ENCODE measurements around the gene OSBPL8. TPM values are rescaled to one million over a fixed set of nuclear protein-coding genes. Genes with fewer than 3 reads are reported as not detected.
"Not testable (repeated sequence)": the region's sequence is repeated elsewhere in the genome, so short reads cannot be mapped to it uniquely, and the experiment has no call there.

OSBPL8 gene
- total RNA-seq, 1 donor from 2014 or later: 28.3 TPM

DNA sequence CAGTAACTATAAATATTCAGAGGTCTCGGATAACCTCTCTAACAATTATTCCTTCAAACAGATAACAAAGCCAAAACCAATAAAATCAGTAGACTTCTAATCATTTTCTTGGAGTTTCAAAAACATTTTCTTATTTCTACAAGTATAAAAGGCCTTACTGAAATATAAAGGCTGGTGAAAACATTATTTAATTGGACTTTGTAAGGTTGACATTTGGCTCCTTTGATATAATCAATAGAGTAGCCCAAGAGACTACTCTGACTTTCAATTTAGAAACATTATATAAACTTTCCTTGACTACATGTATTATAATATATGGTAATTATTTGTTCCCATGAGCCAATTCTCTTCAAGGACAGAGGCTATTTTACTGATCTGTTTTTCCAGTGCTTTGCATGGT is 68.3 kb downstream of the OSBPL8 start:
- intact Hi-C loops (cut with micrococcal nuclease): no loop called here
- DNase-seq: no peak

DNA sequence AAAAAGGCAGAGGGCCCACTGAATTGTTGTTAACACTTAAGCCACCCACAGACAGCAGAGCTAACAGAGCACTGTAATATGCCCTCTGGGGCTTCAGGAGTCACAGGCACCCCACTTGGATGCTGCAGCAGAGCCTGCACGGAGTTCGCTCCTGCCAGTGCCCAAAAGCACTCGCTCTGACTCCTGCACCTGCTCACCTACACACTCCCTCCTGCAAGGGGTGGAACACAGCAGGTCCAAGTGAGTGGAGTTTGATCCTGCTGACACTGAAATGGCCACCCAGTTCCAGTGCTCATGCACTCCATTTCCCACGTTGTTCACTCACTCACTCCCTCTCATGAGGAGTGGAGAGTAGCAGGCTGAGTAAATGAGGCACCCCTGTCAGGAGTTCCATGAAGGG is 68.8 kb downstream of the OSBPL8 start:
- intact Hi-C loops (cut with micrococcal nuclease): no loop called here
- DNase-seq: no peak
- ATAC-seq: no peak

More for the DNA sequence above, 68.3 kb downstream of the OSBPL8 start:
- ATAC-seq: no peak

DNA sequence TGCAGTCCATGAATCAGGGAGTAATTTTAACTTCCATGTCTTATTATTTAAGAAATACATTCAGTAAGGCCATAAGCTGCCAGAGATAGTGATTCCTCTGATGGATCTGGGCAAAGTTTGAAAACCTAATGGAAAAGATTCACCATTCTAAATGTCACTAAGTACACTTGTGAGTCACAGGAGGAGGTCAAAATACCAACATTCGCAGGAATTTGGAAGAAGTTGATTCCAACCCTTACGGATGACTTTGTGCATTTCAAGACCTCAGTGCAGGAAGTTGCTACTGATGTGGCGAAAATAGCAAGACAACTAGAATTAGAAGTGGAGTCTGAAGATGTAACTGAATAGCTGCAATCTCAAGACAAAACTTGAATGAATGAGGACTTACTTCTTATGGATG is 69.8 kb downstream of the OSBPL8 start:
- DNase-seq (no peak), ATAC-seq (no peak)
- intact Hi-C loops (cut with micrococcal nuclease): no loop called here

DNA sequence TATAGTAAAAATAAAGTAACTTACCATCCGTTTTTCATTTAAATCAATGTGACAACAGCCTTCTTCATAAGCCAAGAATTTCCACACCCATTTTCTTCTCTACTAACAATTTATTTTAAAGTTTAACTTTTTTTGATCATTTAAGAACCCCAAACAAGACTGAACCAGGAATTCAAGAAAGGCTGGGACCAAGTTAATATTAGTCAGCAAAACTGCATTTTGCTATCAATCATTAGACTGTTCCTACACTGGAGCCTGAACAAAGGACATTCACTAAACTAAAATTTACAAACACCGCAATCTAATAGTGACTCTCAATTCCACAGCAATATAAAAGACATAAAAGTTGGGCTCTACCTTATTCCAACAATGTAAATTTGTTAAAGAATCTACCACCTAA is 73.6 kb downstream of the OSBPL8 start:
- DNase-seq (no peak), ATAC-seq (no peak)
- intact Hi-C loops (cut with micrococcal nuclease): no loop called here

DNA sequence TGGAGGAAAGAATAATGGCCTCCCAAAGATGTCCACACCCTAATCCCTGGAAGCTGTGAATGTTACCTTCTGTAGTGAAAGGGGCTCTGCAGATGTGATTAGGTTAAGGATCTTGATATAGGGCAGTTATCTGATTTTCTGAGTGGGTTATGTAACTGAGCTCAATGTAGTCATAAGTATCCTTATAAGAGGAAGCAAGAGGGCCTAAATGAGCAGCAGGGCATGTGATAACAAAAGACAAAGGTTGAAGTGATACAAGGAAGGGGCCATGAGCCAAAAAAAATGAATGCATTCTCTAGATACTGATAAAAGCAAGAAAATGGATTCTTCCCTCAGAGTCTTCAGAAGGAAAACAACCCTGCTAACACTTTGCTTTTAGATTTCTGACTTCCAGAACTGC is 78.8 kb downstream of the OSBPL8 start:
- intact Hi-C loops (cut with micrococcal nuclease): no loop called here
- ATAC-seq: no peak
- no peak for DNase-seq

DNA sequence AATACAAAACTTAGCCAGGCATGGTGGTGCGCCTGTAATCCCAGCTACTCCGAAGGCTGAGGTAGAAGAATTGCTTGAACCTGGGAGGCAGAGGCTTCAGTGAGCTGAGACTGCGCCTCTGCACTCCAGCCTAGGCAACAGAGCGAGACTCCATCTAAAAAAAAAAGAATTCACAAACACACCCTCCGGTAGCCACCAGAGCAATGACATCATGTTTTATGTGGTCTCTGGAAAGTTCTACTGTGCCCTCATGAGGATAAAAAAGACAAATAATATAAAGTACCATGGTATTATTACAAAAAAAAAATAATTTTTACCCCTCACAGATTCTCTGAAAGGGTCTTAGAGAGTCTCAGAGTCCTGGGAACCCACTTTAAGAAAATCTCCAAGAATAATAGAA is 81.5 kb downstream of the OSBPL8 start:
- intact Hi-C loops (cut with micrococcal nuclease): no loop called here
- DNase-seq (no peak), ATAC-seq (no peak)

DNA sequence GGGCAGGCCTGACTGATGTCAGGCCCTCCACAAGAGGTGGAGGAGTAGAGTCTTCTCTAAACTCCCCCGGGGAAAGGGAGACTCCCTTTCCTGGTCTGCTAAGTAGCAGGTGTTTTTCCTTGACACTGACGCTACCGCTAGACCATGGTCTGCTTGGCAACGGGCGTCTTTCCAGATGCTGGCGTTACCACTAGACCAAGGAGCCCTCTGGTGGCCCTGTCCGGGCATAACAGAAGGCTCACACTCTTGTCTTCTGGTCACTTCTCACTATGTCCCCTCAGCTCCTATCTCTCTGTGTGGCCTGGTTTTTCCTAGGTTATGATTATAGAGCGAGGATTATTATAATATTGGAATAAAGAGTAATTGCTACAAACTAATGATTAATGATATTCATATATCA is 86.7 kb downstream of the OSBPL8 start:
- DNase-seq; ATAC-seq; intact Hi-C loops (cut with micrococcal nuclease): not testable (repeated sequence)

DNA sequence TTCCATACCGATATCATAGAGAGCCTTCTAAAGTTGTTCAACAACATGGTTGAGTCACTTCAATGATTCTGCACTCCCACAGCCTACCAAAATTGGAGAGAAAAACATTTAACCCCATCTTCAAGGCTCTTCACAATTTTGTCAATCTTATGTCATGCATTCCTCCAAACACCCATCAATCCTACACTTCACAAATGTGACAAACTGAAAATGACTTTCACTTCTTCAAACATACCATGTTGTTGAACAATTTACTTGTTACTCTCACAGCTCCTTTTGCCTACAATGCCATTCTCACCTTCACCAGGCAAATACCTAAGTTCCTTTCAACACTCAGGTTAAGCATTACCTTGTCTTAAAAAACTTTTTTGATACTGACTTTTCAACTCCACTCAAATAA is 88.0 kb downstream of the OSBPL8 start:
- no peak for DNase-seq
- intact Hi-C loops (cut with micrococcal nuclease): no loop called here
- no peak for ATAC-seq

DNA sequence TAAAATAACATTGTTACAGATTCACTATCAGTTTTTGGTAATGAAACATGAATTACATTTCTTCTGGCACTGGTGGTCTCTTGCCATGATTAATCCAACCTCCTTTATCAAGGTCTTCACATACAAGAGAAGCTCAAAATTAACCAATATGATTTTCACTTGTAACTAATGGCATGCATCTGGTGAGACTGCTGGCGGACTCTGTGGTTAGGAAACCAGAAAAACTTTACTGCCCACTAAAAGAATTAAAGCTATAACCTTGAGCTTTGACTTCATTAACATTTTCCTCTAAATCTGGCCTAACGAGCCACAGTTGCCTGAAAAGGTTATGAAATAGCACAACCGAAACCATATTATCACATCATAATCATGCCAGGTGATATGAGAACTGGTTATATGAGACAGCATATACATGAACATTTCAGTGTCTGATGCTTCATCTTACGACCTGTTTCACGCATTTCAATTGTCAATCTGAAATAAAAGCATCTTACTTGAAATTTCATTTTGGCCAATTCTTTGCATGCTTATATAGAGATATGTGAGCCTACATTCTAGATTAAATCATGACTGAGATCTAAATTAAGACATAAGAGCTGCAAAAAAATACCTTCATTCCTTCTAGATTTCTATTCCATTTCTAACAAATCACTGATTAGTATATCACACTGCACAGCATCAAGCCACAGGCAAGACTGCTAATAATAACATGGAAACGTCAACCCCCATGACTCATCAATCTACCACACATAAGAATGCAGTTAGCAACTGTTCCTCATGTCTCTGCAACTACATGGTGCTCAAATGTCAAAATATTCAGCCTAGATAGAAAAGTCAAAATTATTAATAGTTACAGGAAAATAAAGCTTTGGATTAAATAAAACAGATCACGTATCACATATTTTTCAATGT is 89.3 kb downstream of the OSBPL8 start:
- no peak for DNase-seq
- ATAC-seq: peak; percentile 98
- intact Hi-C loops (cut with micrococcal nuclease): no loop called here

DNA sequence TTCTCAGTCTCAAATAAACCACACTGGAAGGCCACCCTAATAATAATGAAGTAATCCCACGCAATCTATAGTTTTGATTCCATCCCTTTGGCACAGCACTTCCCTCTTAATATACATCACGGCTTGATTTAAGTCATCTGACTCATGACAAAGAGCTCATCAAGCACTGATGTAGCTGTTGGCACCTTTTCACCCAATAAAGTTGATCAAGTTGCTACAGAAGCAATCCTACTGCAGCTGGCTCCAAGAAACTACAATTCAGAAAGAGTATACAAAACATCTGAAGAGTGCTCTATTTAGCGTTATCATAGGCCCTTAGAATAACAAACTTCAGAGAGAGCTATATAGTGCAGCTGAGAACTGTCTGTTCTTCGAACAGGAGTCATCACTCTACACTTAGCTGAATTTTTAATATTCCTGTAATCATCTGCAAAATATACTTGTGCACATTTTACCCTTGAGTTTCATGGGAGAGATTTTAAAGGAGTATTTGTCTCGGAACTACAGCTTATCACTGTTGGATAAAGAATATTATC is 94.9 kb downstream of the OSBPL8 start:
- intact Hi-C loops (cut with micrococcal nuclease): no loop called here
- peak; percentile 65 for ATAC-seq
- DNase-seq: no peak

DNA sequence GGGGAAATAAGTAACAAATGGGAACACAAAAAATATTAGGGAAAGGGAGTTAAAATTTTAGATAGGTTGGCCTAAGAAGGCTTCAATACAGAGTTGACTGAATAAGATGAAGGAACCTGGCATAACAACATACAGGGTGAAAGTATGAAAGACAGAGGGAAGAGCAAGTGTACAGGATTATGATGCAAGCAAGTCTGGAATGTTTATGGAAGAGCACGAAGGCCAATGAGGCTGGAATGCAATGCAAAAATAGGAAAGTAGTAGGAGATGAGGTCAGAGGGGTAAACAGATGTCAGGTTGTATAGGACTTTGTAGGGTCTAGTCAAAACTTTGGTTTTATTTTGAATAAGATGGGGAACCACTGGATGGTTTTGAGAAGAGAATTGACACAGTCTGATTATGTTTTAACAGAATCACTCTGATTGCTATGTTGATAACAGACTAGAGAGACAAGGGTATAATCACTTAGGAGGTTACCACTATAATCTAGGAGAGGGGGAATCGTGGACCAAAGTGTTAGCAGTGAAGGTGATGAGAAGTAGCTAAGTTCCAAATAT is 96.8 kb downstream of the OSBPL8 start:
- intact Hi-C loops (cut with micrococcal nuclease): no loop called here
- DNase-seq (no peak), ATAC-seq (no peak)

DNA sequence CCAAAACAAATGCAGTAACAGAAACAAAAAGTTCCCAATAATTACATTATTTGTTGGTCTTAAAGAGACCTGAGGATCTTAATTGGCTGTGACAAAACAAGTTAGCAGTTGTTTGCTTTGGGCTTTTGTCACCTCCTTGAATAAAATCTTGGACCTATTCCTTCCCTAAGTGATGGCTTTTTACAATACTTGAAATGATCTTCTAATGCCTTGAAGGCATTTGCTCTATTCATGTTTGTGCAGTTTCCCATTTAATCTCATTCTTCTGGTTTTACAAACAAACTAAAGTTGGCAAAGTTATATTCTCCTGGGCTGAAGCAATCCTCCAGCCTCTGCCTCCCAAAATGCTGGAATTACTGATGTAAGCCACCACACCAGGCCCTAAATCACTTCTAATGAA is 98.8 kb downstream of the OSBPL8 start:
- no peak for DNase-seq
- ATAC-seq: no peak
- intact Hi-C loops (cut with micrococcal nuclease): no loop called here

DNA sequence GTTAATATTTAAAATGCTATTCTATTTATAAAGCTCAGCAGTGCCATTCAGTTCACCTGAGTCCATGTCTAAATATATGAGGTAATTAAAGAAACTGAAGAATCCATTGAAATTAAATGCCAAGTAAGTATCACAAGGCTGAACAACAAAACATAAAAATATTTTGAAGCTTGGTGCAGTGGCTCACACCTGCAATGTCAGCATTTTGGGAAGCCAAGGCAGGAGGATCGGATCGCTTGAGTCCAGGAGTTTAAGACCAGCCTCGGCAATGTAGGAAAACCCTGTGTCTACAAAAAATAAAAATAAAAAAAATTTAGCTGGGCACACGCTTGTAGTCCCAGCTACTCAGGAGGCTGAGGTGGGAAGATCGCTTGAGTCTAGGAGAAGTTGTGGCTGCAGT is 101.8 kb downstream of the OSBPL8 start:
- no peak for DNase-seq
- ATAC-seq: no peak
- intact Hi-C loops (cut with micrococcal nuclease): no loop called here

DNA sequence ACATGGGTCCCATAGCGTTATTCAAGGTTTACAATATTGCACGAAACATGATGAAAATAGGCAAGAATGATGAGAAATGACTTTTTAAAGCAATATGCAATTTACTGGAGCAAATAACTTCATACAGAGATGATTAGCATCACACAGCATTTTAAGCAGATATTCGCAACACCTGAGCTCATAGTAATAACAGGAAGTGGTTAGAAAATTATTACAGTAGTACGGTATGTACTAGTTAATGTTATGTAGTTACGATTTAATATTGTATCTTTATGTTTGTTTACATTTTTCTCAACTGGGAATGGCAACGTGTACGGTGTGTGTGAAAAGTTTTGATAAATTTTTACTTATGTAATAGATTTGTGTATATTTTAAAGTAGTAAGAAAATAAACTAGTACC is 102.6 kb downstream of the OSBPL8 start:
- DNase-seq (no peak), ATAC-seq (no peak)
- intact Hi-C loops (cut with micrococcal nuclease): no loop called here

DNA sequence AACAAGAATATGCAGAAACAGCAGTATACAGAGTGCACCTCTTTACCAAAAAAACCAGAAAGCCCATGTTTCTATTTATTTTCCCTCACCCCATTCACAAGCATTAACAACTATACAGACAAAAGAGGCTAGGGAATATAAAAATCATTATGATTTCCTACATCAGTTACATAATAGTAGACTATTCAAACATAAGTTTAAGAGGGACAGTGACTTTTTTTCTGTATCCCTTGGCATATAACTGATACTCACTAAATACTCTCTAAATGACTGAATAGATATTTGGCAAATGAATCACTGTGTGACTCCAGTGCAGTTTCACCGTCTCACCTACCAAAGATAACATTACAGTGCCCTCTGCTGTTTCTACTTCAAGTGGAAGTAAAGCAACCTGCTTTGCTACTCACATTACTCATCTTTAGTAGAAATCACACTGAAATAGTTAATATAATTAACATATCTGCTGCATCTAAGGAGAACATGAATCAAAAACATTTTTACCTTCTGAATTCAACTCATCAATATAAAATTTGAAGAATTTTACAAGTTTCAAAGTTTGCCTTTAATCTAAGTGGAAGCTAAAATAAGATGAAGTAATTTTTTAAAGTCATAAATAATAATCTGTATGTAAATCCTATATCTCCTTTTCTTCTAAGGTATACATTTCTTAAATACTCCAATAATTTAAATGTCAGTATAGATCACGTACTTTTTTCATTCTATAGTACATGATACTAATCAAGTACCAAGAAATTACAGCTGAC is 103.8 kb downstream of the OSBPL8 start:
- intact Hi-C loops (cut with micrococcal nuclease): no loop called here
- ATAC-seq (peak; percentile 75), DNase-seq (no peak)

DNA sequence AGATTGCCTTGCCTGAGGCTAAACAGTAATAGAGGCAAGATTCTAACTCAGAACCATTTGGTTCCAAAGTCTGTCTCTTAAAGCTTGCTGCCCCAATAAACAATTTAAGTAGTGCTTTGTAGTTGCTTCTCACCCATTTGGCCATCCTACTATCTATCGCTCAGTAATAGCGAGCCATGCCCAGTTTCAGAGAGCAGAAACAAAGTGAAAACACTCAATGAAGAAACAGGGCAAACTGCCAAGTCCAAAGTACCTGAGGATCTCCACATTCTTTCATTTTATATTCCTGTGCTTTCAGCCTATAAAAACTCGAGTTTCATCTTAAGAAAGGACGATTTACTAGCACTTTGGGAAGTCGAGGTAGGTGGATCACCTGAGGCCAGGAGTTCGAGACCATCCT is 108.0 kb downstream of the OSBPL8 start:
- no peak for DNase-seq
- intact Hi-C loops (cut with micrococcal nuclease): no loop called here
- no peak for ATAC-seq

DNA sequence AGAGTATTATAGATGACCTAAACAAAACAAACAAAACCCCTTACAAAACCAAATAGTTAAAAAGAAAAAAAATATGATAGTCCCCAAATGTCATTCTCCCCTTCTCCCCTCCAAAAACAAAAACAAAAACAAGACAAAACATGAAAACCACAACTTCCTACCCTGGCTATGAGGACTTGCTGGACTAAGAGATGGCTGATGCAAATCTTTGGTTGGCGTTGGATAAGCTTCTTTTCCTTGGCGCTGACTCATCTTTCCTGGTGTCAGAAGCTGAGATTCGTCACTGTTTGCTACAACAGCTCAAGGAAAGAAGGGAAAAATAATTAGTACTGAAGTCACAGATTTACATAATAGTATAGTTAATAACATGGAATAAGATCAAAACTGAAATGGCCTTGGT is 108.9 kb downstream of the OSBPL8 start:
- ATAC-seq: no peak
- intact Hi-C loops (cut with micrococcal nuclease): no loop called here
- DNase-seq: no peak

DNA sequence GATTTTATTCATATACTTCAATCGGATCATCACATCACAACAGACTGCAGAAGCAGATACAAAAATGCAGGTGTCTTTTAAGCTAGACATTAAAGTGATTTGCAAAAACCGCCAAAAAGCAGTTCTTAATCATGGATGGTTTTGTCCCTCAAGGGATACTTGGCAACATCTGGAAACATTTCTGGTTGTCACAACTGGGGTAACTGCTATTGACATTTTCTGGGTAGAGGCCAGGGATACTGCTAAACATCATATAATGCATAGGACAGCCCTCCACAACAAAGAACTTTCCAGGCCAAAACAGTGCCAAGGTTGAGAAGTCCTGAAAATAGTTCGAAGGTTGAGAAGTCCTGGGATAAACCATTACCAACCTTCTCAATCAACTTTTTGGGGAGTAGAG is 109.6 kb downstream of the OSBPL8 start:
- DNase-seq (no peak), ATAC-seq (no peak)
- intact Hi-C loops (cut with micrococcal nuclease): no loop called here

DNA sequence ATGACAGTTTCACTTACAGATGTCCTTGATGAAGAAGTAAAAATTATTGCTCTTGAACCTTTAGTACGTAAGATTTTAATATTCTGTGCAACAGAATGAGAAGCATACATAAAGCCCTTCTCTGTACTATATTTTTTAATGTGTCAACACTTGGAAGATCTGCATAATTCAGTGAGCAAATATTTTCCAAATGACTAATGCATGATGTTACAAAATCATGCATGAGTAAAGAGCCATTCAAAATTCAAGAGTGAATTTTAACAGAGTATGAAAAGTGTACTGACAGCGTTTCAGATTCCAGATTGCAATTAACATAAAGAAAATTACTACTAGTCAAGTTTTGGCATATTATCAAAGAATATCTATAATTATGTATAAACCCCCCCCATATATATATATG is 110.0 kb downstream of the OSBPL8 start:
- ATAC-seq (no peak), DNase-seq (no peak)
- intact Hi-C loops (cut with micrococcal nuclease): no loop called here

DNA sequence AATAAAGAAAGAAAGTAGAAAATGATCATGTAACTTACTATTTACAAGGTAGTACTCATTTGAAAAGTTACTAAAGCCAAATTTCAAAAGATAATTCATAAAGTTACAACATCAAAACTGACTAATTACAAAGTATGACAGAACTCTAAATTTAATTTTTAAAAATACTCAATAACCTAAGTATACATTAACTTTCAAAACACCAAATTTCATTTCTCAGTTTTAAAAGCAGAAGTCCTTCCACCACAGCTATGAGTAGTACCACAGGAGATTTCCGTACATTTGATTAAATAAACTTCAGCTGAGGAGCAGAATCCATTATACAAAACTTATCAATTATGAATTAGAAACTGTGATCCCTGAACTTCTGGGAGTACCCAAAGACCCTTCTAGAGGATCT is 110.6 kb downstream of the OSBPL8 start:
- ATAC-seq: no peak
- no peak for DNase-seq
- intact Hi-C loops (cut with micrococcal nuclease): no loop called here
